Activated CD8-positive, alpha-beta memory T cell treated with anti-CD3 and anti-CD28 coated beads for 4 hours (primary cell): ENCODE results near the gene DPEP3.
"Not testable (repeated sequence)": the region's sequence is repeated elsewhere in the genome, so short reads cannot be mapped to it uniquely, and the experiment has no call there.

ENCODE experiments used
- DNase-seq, 2 donors: peaks; one replicate each; pipeline ENCODE4 v3.0.0-alpha.2; 2020; ENCODE audit warnings: low read depth in 2 of 2

The DPEP3 gene

GRCh38 chr16:67945392-67945933 lies 34.8 kb downstream of the DPEP3 start:
- DNase-seq, result no peak

GRCh38 chr16:67944690-67945391 lies 35.5 kb downstream of the DPEP3 start:
- no peak for DNase-seq

- no peak for DNase-seq
These were observed 36.4 kb downstream of the DPEP3 start, which contains the start of gene LCAT for GRCh38 chr16:67943619-67944504. Gene LCAT (minus strand): TSS chr16:67944120. CDS start chr16:67944101, 19 bp downstream.

- DNase-seq, result no peak
These were observed 37.1 kb downstream of the DPEP3 start for GRCh38 chr16:67943256-67943618.

GRCh38 chr16:67942510-67943255 lies 37.6 kb downstream of the DPEP3 start:
- DNase-seq, result no peak

GRCh38 chr16:67942200-67942509 lies 38.1 kb downstream of the DPEP3 start:
- DNase-seq, result no peak

GRCh38 chr16:67941469-67942199 lies 38.7 kb downstream of the DPEP3 start:
- DNase-seq, result no peak

- no peak for DNase-seq
These were observed 39.7 kb downstream of the DPEP3 start for GRCh38 chr16:67940446-67941089.

- DNase-seq, result no peak
These were observed 40.5 kb downstream of the DPEP3 start for GRCh38 chr16:67939507-67940445.

- not testable (repeated sequence) for DNase-seq
These were observed 42.6 kb downstream of the DPEP3 start for GRCh38 chr16:67937713-67938112.

GRCh38 chr16:67936880-67937605 lies 43.3 kb downstream of the DPEP3 start:
- peak; percentile 55 to 72 for DNase-seq

GRCh38 chr16:67936124-67936879 lies 44.0 kb downstream of the DPEP3 start, which contains the start of gene PSMB10:
Gene PSMB10 (minus strand): TSS chr16:67936850. CDS start chr16:67936749, 101 bp downstream.
- peak in 1 of 2 donors; percentile 22 for DNase-seq

- peak; percentile 89 to 94 for DNase-seq
These were observed 44.7 kb downstream of the DPEP3 start for GRCh38 chr16:67935402-67936123.

GRCh38 chr16:67935101-67935401 lies 45.2 kb downstream of the DPEP3 start:
- DNase-seq, result no peak

- no peak for DNase-seq
These were observed 45.8 kb downstream of the DPEP3 start for GRCh38 chr16:67934306-67935100.

GRCh38 chr16:67933805-67934204 lies 46.5 kb downstream of the DPEP3 start:
- DNase-seq, result no peak

- DNase-seq, result no peak
These were observed 47.8 kb downstream of the DPEP3 start for GRCh38 chr16:67932462-67932840.
